H9 (cell line): ENCODE results near the gene NDUFB8. TPM values are rescaled to one million over a fixed set of nuclear protein-coding genes. Genes with fewer than 3 reads are reported as not detected.

ENCODE experiments used
- DNase-seq: peaks from one replicate; pipeline ENCODE4 v3.0.0-alpha.2; 2017
- H2AFZ ChIP-seq: one replicate; pipeline ENCODE4 v1.6.1; 2013; ENCODE audit warnings: mild to moderate bottlenecking, low read length, control low read depth, moderate library complexity
- H2AK5ac ChIP-seq: 2 replicates; pipeline ENCODE4 v1.6.1; 2013; ENCODE audit warnings: low read length, control low read depth, mixed read lengths; ENCODE audit not compliant: insufficient read length
- H2BK120ac ChIP-seq: one replicate; pipeline ENCODE4 v1.6.1; 2013; ENCODE audit warnings: low read depth, mild to moderate bottlenecking, low read length, control low read depth, inconsistent platforms; ENCODE audit not compliant: poor library complexity, severe bottlenecking
- H2BK12ac ChIP-seq: 2 replicates; pipeline ENCODE4 v1.6.1; 2013; ENCODE audit warnings: low read length, control low read depth, mixed read lengths, low read depth; ENCODE audit not compliant: insufficient read length
- H2BK15ac ChIP-seq: 2 replicates; pipeline ENCODE4 v1.6.1; 2013; ENCODE audit warnings: low read depth, low read length, control low read depth
- H2BK20ac ChIP-seq: one replicate; pipeline ENCODE4 v1.6.1; 2013; ENCODE audit warnings: low read depth, mild to moderate bottlenecking, low read length, control low read depth, inconsistent platforms; ENCODE audit not compliant: poor library complexity, severe bottlenecking
- H2BK5ac ChIP-seq: 2 replicates; pipeline ENCODE4 v1.6.1; 2013; ENCODE audit warnings: low read length, control low read depth, mixed read lengths; ENCODE audit not compliant: insufficient read length
- H3K14ac ChIP-seq: 2 replicates; pipeline ENCODE4 v1.6.1; 2013; ENCODE audit warnings: low read length, control low read depth; ENCODE audit not compliant: insufficient read depth
- H3K18ac ChIP-seq: 2 replicates; pipeline ENCODE4 v1.6.1; 2013; ENCODE audit warnings: low read depth, mild to moderate bottlenecking, mixed read lengths, low read length, control low read depth; ENCODE audit not compliant: insufficient read length
- H3K23ac ChIP-seq: 2 replicates; pipeline ENCODE4 v1.6.1; 2013; ENCODE audit warnings: low read length, control low read depth, mixed read lengths, low read depth; ENCODE audit not compliant: insufficient read length
- H3K23me2 ChIP-seq: 2 replicates; pipeline ENCODE4 v1.6.1; 2013; ENCODE audit warnings: low read depth, mild to moderate bottlenecking, mixed read lengths, low read length, control low read depth; ENCODE audit not compliant: insufficient read length, poor library complexity, severe bottlenecking
- H3K27ac ChIP-seq: 2 replicates; pipeline ENCODE4 v1.5.1; 2013; ENCODE audit warnings: low read length, control low read depth, mixed read lengths, low read depth; ENCODE audit not compliant: insufficient read length
- H3K27me3 ChIP-seq: 2 replicates; pipeline ENCODE4 v1.6.1; 2013; ENCODE audit warnings: low read length, control low read depth, inconsistent platforms; ENCODE audit not compliant: insufficient read depth
- H3K4ac ChIP-seq: 2 replicates; pipeline ENCODE4 v1.6.1; 2013; ENCODE audit warnings: low read depth, mild to moderate bottlenecking, control low read depth, inconsistent platforms, low read length, moderate library complexity
- H3K4me1 ChIP-seq: 2 replicates; pipeline ENCODE4 v1.6.1; 2013; ENCODE audit warnings: low read length, control low read depth, inconsistent platforms; ENCODE audit not compliant: insufficient read depth
- H3K4me2 ChIP-seq: 2 replicates; pipeline ENCODE4 v1.6.1; 2013; ENCODE audit warnings: low read length, control low read depth, mixed read lengths; ENCODE audit not compliant: insufficient read length, insufficient read depth
- H3K56ac ChIP-seq: 2 replicates; pipeline ENCODE4 v1.6.1; 2013; ENCODE audit warnings: low read depth, mild to moderate bottlenecking, mixed read lengths, low read length, control low read depth; ENCODE audit not compliant: insufficient read length
- H3K79me1 ChIP-seq: 2 replicates; pipeline ENCODE4 v1.6.1; 2013; ENCODE audit warnings: low read depth, mild to moderate bottlenecking, moderate library complexity, low read length, control low read depth, inconsistent platforms; ENCODE audit not compliant: insufficient read depth, poor library complexity, severe bottlenecking
- H3K79me2 ChIP-seq: 2 replicates; pipeline ENCODE4 v1.6.1; 2013; ENCODE audit warnings: low read length, control low read depth, inconsistent platforms; ENCODE audit not compliant: insufficient read depth
- H3K9ac ChIP-seq: 2 replicates; pipeline ENCODE4 v1.6.1; 2013; ENCODE audit warnings: low read length, control low read depth, mixed read lengths; ENCODE audit not compliant: insufficient read length; ENCODE audit errors: extremely low read depth
- H3K9me3 ChIP-seq: one replicate; pipeline ENCODE4 v1.6.1; 2013; ENCODE audit warnings: low read depth, low read length, inconsistent platforms; ENCODE audit not compliant: control insufficient read depth
- H3T11ph ChIP-seq: one replicate; pipeline ENCODE4 v1.6.1; 2013; ENCODE audit warnings: mild to moderate bottlenecking, low read length, control low read depth, inconsistent platforms
- H4K20me1 ChIP-seq: one replicate; pipeline ENCODE4 v1.6.1; 2013; ENCODE audit not compliant: control insufficient read depth, insufficient read length, insufficient read depth
- H4K5ac ChIP-seq: 2 replicates; pipeline ENCODE4 v1.6.1; 2013; ENCODE audit warnings: low read depth, mild to moderate bottlenecking, mixed read lengths, low read length, control low read depth; ENCODE audit not compliant: insufficient read length
- H4K8ac ChIP-seq: replicated peaks from 2 replicates; pipeline ENCODE4 v1.6.1; 2013; ENCODE audit warnings: low read length, control low read depth, mixed read lengths, low read depth; ENCODE audit not compliant: insufficient read length
- H4K91ac ChIP-seq: 2 replicates; pipeline ENCODE4 v1.6.1; 2013; ENCODE audit warnings: low read depth, mild to moderate bottlenecking, moderate library complexity, mixed read lengths, low read length, control low read depth; ENCODE audit not compliant: insufficient read length
- H3K27ac Mint-ChIP-seq, 3 experiments: 2 replicates in 2 of 3; 3 replicates in 1 of 3; pipeline ENCODE4 v1.8.0; 2020 to 2021; ENCODE audit warnings: mixed read lengths in 3 of 3, mild to moderate bottlenecking in 1 of 3, moderate library complexity in 1 of 3
- H3K27me3 Mint-ChIP-seq: 2 replicates; pipeline ENCODE4 v1.8.0; 2021; ENCODE audit warnings: low read depth, mild to moderate bottlenecking, moderate library complexity, mixed read lengths
- H3K36me3 Mint-ChIP-seq, 3 experiments: 2 replicates in 2 of 3; 3 replicates in 1 of 3; pipeline ENCODE4 v1.8.0; 2020 to 2021; ENCODE audit warnings: low read depth in 3 of 3, mixed read lengths in 3 of 3; ENCODE audit not compliant: insufficient read depth in 1 of 3
- H3K4me1 Mint-ChIP-seq, 2 experiments: 2 replicates each; pipeline ENCODE4 v1.8.0; 2020; ENCODE audit warnings: mixed read lengths in 2 of 2
- H3K4me3 Mint-ChIP-seq, 2 experiments: 2 replicates in 1 of 2; 3 replicates in 1 of 2; pipeline ENCODE4 v1.8.0; 2020 to 2021; ENCODE audit warnings: mild to moderate bottlenecking in 2 of 2, mixed read lengths in 2 of 2, moderate library complexity in 1 of 2
- H3K9me3 Mint-ChIP-seq, 2 experiments: 2 replicates in 1 of 2; 3 replicates in 1 of 2; pipeline ENCODE4 v1.8.0; 2020; ENCODE audit warnings: mild to moderate bottlenecking in 2 of 2, mixed read lengths in 2 of 2, moderate library complexity in 1 of 2
- WGBS: extraction: QIAGEN DNeasy Blood & Tissue Kit; methylation state at CpG from one replicate; pipeline ENCODE4 v1.1.7; 2013; ENCODE audit warnings: missing lambda C conversion rate, low lambda C conversion rate, mixed read lengths; ENCODE audit not compliant: insufficient read length; ENCODE audit errors: extremely low coverage; 5-methylcytosine and 5-hydroxymethylcytosine counted together
- total RNA-seq: library from RNA; stranded (reverse); gene quantifications from 2 replicates; pipeline ENCODE4 v1.2.1, GENCODE V29; 2021
- TF ChIP-seq, protein P1 (sequence below): fragments of 200-600 bp; sonication (generic); conservative IDR thresholded peaks from 3 replicates; pipeline ENCODE4 v1.8.0; 2021; ENCODE audit warnings: antibody characterized with exemption, mild to moderate bottlenecking

The NDUFB8 gene
- total RNA-seq, 1 experiment from 2014 or later, result 205 TPM

DNA sequence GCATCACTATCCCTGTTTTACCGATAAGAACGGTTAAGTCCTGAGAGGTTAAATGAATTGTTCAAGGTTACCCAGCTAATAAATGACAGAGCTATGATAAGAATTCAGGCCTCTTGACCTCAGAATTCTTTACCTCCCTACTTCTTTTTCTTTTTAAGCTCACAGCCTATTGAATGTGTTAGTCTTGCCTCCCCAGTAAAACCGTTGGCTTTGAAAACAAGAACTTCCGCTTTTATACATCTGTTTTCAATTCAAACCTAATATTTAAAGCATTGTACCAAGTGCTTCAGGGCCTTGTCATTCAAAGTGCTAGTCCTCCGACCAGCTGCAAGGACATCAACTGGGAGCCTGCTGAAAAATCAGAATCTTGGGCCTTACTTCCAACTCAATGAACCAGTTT lies 25.6 kb downstream of the NDUFB8 start:
- H3K79me2 ChIP-seq, result no peaks in the 10 kb centered on the region
- no peak overlapping the region for H3K14ac ChIP-seq
- H4K91ac ChIP-seq, result no peak overlapping the region
- no peak overlapping the region for H3K23ac ChIP-seq
- Mint-ChIP-seq H3K9me3 (no peaks in the 10 kb centered on the region), H3K4me3 (no peak overlapping the region), H3K4me1 (peaks cover 2% of the 10 kb centered on the region in 2 experiments; a peak in 2 of 4 replicates), H3K27me3 (peaks cover 72% of the 10 kb centered on the region), H3K36me3 (peaks cover 0 to 11% (median 0%) of the 10 kb centered on the region in 3 experiments; a peak in 2 of 7 replicates), H3K27ac (no peak overlapping the region)
- H3K4me2 ChIP-seq, result no peak overlapping the region
- H3K4ac ChIP-seq, result no peak overlapping the region
- no peak overlapping the region for H2BK5ac ChIP-seq
- no peak overlapping the region for H2AFZ ChIP-seq
- no peak overlapping the region for H2BK15ac ChIP-seq
- no peak for DNase-seq
- H2BK120ac ChIP-seq, result no peak overlapping the region
- no peak overlapping the region for H4K5ac ChIP-seq
- no peak overlapping the region for H4K8ac ChIP-seq
- H3K23me2 ChIP-seq, result no peaks in the 10 kb centered on the region
- no CpG with 5 or more reads among the region's 5 CpGs for whole genome bisulfite sequencing
- TF ChIP-seq, protein P1, sequence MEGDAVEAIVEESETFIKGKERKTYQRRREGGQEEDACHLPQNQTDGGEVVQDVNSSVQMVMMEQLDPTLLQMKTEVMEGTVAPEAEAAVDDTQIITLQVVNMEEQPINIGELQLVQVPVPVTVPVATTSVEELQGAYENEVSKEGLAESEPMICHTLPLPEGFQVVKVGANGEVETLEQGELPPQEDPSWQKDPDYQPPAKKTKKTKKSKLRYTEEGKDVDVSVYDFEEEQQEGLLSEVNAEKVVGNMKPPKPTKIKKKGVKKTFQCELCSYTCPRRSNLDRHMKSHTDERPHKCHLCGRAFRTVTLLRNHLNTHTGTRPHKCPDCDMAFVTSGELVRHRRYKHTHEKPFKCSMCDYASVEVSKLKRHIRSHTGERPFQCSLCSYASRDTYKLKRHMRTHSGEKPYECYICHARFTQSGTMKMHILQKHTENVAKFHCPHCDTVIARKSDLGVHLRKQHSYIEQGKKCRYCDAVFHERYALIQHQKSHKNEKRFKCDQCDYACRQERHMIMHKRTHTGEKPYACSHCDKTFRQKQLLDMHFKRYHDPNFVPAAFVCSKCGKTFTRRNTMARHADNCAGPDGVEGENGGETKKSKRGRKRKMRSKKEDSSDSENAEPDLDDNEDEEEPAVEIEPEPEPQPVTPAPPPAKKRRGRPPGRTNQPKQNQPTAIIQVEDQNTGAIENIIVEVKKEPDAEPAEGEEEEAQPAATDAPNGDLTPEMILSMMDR, result no peak
- H3T11ph ChIP-seq, result no peak overlapping the region
- no peaks in the 10 kb centered on the region for H3K9me3 ChIP-seq
- no peaks in the 10 kb centered on the region for H3K4me1 ChIP-seq
- no peak overlapping the region for H3K9ac ChIP-seq
- no peaks in the 10 kb centered on the region for H3K79me1 ChIP-seq
- H4K20me1 ChIP-seq, result no peaks in the 10 kb centered on the region
- H3K27me3 ChIP-seq, result no peaks in the 10 kb centered on the region
- no peak overlapping the region for H3K56ac ChIP-seq
- no peak overlapping the region for H2BK20ac ChIP-seq
- H3K18ac ChIP-seq, result no peak overlapping the region
- no peak overlapping the region for H3K27ac ChIP-seq
- H2BK12ac ChIP-seq, result no peak overlapping the region
- no peak overlapping the region for H2AK5ac ChIP-seq
